SU-DHL-6 (cell line): ENCODE measurements around the gene TAAR9.

Source experiments
- H2AFZ ChIP-seq: fragments of 200-600 bp; sonication (generic); 2 replicates; pipeline ENCODE4 v1.6.1; 2014; ENCODE audit warnings: low read depth, mild to moderate bottlenecking, moderate library complexity, mixed read lengths, antibody characterized with exemption, low read length; ENCODE audit not compliant: severe bottlenecking
- H3F3A ChIP-seq: fragments of 200-600 bp; shearing (Covaris generic); 2 replicates; pipeline ENCODE4 v1.6.0; 2016; ENCODE audit warnings: antibody characterized with exemption, mild to moderate bottlenecking; ENCODE audit not compliant: insufficient read depth
- H3K27ac ChIP-seq: fragments of 200-600 bp; sonication (generic); 2 replicates; pipeline ENCODE4 v1.5.1; 2016; ENCODE audit warnings: low read depth, mild to moderate bottlenecking, low read length, moderate library complexity, mixed read lengths
- H3K27me3 ChIP-seq: fragments of 200-600 bp; sonication (generic), shearing (Covaris generic); 2 replicates; pipeline ENCODE4 v1.6.0; 2014; ENCODE audit warnings: mild to moderate bottlenecking, low read length
- H3K36me3 ChIP-seq: fragments of 200-600 bp; sonication (generic); 2 replicates; pipeline ENCODE4 v1.6.1; 2014; ENCODE audit warnings: mild to moderate bottlenecking, low read length, mixed read lengths
- H3K4me2 ChIP-seq: fragments of 300-600, 200-600 bp; shearing (Covaris generic), sonication (generic); 2 replicates; pipeline ENCODE4 v1.6.0; 2014; ENCODE audit warnings: low read length, low read depth, mild to moderate bottlenecking; ENCODE audit not compliant: poor library complexity, severe bottlenecking
- H3K4me3 ChIP-seq: fragments of 200-600 bp; sonication (generic); 2 replicates; pipeline ENCODE4 v1.5.1; 2014; ENCODE audit warnings: antibody characterized with exemption, low read length, mild to moderate bottlenecking, mixed read lengths; ENCODE audit not compliant: insufficient read depth, poor library complexity, severe bottlenecking
- H3K79me2 ChIP-seq: fragments of 200-600 bp; sonication (generic); 2 replicates; pipeline ENCODE4 v1.6.1; 2014; ENCODE audit warnings: mild to moderate bottlenecking, low read length, moderate library complexity; ENCODE audit not compliant: insufficient read depth
- H3K9ac ChIP-seq: fragments of 200-600 bp; sonication (generic); 2 replicates; pipeline ENCODE4 v1.7.0; 2014; ENCODE audit warnings: mild to moderate bottlenecking, low read length
- H3K9me2 ChIP-seq: fragments of 200-600 bp; sonication (generic); replicated peaks from 2 replicates; pipeline ENCODE4 v1.6.1; 2014; ENCODE audit warnings: low read length; ENCODE audit not compliant: insufficient read depth
- H3K9me3 ChIP-seq: fragments of 200-600 bp; sonication (generic); 2 replicates; pipeline ENCODE4 v1.6.1; 2014; ENCODE audit warnings: low read length, mixed read lengths; ENCODE audit not compliant: insufficient read depth
- H4K20me1 ChIP-seq: fragments of 200-600 bp; sonication (generic); 2 replicates; pipeline ENCODE4 v1.6.1; 2014; ENCODE audit warnings: low read depth, mild to moderate bottlenecking, antibody characterized with exemption, low read length, moderate library complexity, mixed read lengths
- EZH2phosphoT487 ChIP-seq: fragments of 200-600 bp; sonication (generic), shearing (Covaris generic); conservative IDR thresholded peaks from 2 replicates; pipeline ENCODE4 v1.6.1; 2018; ENCODE audit warnings: mild to moderate bottlenecking, antibody characterized with exemption, low read length, moderate library complexity, mixed read lengths
- TF ChIP-seq, protein P1 (sequence below): fragments of 200-600 bp; sonication (generic); IDR thresholded peaks from one replicate; pipeline ENCODE4 v1.5.1; 2017; ENCODE audit warnings: antibody characterized with exemption, mild to moderate bottlenecking, low read length, moderate library complexity; ENCODE audit not compliant: insufficient read depth, poor library complexity, severe bottlenecking

The TAAR9 gene

DNA sequence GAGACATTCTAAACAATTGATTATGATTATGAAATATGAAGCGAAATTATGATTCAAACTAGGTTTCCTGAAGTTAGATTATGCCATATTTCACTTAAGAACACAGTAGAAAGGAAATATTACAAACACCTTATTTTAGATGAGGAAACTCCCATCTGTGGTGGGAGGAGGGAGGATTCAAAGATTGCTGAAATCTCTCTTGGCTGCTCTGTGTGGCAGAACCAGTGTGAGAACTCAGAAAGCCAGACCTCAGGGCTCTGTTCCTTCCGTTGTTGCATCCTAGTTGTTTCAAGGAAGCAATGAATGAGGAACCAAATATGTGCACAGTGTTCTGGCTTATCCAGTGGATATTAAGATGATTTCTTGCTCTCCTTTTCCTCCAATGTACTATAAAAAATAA is 49.3 kb downstream of the TAAR9 start:
- no peak overlapping the region for H3K4me3 ChIP-seq
- H3K27ac ChIP-seq = no peak overlapping the region
- TF ChIP-seq, protein P1, sequence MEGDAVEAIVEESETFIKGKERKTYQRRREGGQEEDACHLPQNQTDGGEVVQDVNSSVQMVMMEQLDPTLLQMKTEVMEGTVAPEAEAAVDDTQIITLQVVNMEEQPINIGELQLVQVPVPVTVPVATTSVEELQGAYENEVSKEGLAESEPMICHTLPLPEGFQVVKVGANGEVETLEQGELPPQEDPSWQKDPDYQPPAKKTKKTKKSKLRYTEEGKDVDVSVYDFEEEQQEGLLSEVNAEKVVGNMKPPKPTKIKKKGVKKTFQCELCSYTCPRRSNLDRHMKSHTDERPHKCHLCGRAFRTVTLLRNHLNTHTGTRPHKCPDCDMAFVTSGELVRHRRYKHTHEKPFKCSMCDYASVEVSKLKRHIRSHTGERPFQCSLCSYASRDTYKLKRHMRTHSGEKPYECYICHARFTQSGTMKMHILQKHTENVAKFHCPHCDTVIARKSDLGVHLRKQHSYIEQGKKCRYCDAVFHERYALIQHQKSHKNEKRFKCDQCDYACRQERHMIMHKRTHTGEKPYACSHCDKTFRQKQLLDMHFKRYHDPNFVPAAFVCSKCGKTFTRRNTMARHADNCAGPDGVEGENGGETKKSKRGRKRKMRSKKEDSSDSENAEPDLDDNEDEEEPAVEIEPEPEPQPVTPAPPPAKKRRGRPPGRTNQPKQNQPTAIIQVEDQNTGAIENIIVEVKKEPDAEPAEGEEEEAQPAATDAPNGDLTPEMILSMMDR = no peak
- TF ChIP-seq EZH2phosphoT487 = no peak

More for the DNA sequence above, 49.3 kb downstream of the TAAR9 start:
- Histone ChIP-seq H3F3A (no peaks in the 10 kb centered on the region), H3K9me3 (no peaks in the 10 kb centered on the region), H3K9ac (no peak overlapping the region), H2AFZ (no peak overlapping the region), H3K4me2 (no peak overlapping the region), H3K27me3 (no peaks in the 10 kb centered on the region), H3K79me2 (no peaks in the 10 kb centered on the region), H3K9me2 (no peaks in the 10 kb centered on the region), H3K36me3 (no peaks in the 10 kb centered on the region), H4K20me1 (no peaks in the 10 kb centered on the region)
